HepG2 (cell line): ENCODE results near the gene TM4SF1. TPM values are rescaled to one million over a fixed set of nuclear protein-coding genes. Genes with fewer than 3 reads are reported as not detected.
A peak's percentile ranks its signal among the peaks of the same experiment; 100 is the strongest.

Source experiments
- AKNA ChIP-seq: sonication (generic); formaldehyde crosslinking; IDR thresholded peaks from 2 replicates; pipeline ENCODE4 v1.4.0; 2020; ENCODE audit warnings: missing genetic modification reagents, borderline replicate concordance
- ATF1 ChIP-seq: IDR thresholded peaks from 2 replicates; pipeline ENCODE4 v1.6.1; 2016; ENCODE audit warnings: mild to moderate bottlenecking, control low read depth
- DZIP1 ChIP-seq: sonication (generic); formaldehyde crosslinking; IDR thresholded peaks from 2 replicates; pipeline ENCODE4 v1.5.0; 2020; ENCODE audit warnings: mild to moderate bottlenecking, missing genetic modification reagents
- GATA4 ChIP-seq: sonication (generic); IDR thresholded peaks from 2 replicates; pipeline ENCODE4 v1.6.1; 2016; ENCODE audit warnings: antibody characterized with exemption, low read depth, borderline replicate concordance
- KLF11 ChIP-seq: IDR thresholded peaks from 2 replicates; pipeline ENCODE4 v1.6.1; 2016; ENCODE audit warnings: missing compliant biosample characterization
- PCBP2 ChIP-seq: fragments of 200-400 bp; formaldehyde crosslinking; optimal IDR thresholded peaks from 2 replicates; pipeline ENCODE3; 2018; ENCODE audit warnings: low read length, low read depth; ENCODE audit not compliant: poor library complexity, severe bottlenecking
- SRF ChIP-seq: IDR thresholded peaks from 2 replicates; pipeline ENCODE4 v1.6.1; 2011; ENCODE audit warnings: mild to moderate bottlenecking, low read depth, low read length, moderate library complexity
- SRSF4 ChIP-seq: fragments of 200-400 bp; formaldehyde crosslinking; IDR thresholded peaks from one replicate; pipeline ENCODE4 v1.6.1; 2018; ENCODE audit warnings: mild to moderate bottlenecking, low read depth, low read length, moderate library complexity; ENCODE audit not compliant: poor library complexity, severe bottlenecking
- SRY ChIP-seq: sonication (generic); formaldehyde crosslinking; IDR thresholded peaks from 2 replicates; pipeline ENCODE4 v1.8.0; 2022; ENCODE audit warnings: mild to moderate bottlenecking, missing genetic modification reagents
- THAP11 ChIP-seq: IDR thresholded peaks from 2 replicates; pipeline ENCODE4 v1.6.1; 2016; ENCODE audit warnings: missing biosample characterization, missing genetic modification reagents
- ZKSCAN8 ChIP-seq: IDR thresholded peaks from 2 replicates; pipeline ENCODE4 v1.6.1; 2016; ENCODE audit warnings: borderline replicate concordance, missing genetic modification reagents, missing compliant biosample characterization
- ZNF543 ChIP-seq: sonication (generic); formaldehyde crosslinking; IDR thresholded peaks from 2 replicates; pipeline ENCODE4 v1.4.0; 2020; ENCODE audit warnings: mild to moderate bottlenecking, missing genetic modification reagents
- ZNF574 ChIP-seq: sonication (generic); formaldehyde crosslinking; IDR thresholded peaks from 2 replicates; pipeline ENCODE4 v1.4.0; 2020; ENCODE audit warnings: missing genetic modification reagents
- ZNF652 ChIP-seq: IDR thresholded peaks from 2 replicates; pipeline ENCODE4 v1.6.1; 2016; ENCODE audit warnings: low read depth, borderline replicate concordance
- ZNF687 ChIP-seq: sonication (generic); formaldehyde crosslinking; IDR thresholded peaks from 2 replicates; pipeline ENCODE4 v1.5.1; 2020; ENCODE audit warnings: mild to moderate bottlenecking, missing genetic modification reagents, moderate library complexity
- ZSCAN30 ChIP-seq: sonication (generic); formaldehyde crosslinking; IDR thresholded peaks from 2 replicates; pipeline ENCODE4 v1.5.0; 2020; ENCODE audit warnings: mild to moderate bottlenecking, missing genetic modification reagents
- polyA plus RNA-seq, 8 experiments: library from polyadenylated mRNA; depleted of rRNA in 3 of 8; stranded (reverse) in 7 of 8; unstranded in 1 of 8; fragments of >200 nt; fragmentation: Illumina TruSeq in 4 of 8; extraction: Trizol in 4 of 8; gene quantifications; 2 replicates each; pipeline versions ENCODE4 v1.2.1 to v1.2.3, GENCODE V29; 2011 to 2016; ENCODE audit warnings: low read depth in 4 of 8, missing spikeins in 1 of 8, mixed read lengths in 1 of 8; ENCODE audit not compliant: insufficient read depth in 1 of 8
- total RNA-seq, 5 experiments: library from RNA; depleted of rRNA; stranded (reverse); fragments of >200 nt; fragmentation: Illumina TruSeq; extraction: Trizol; gene quantifications; 2 replicates each; pipeline ENCODE4 v1.2.3, GENCODE V29; 2016; ENCODE audit warnings: low read depth in 1 of 5

TM4SF1 gene
- total and polyA plus RNA-seq, 2 of the 13 experiments (the other 11 are each of a cell fraction or from before 2014, with no cell fraction given), result 431 to 1,359 TPM

GRCh38 chr3:149386299-149386606 is 8.8 kb upstream of the TM4SF1 start (continued):
- no peak for TF ChIP-seq DZIP1 (CRISPR knock-in tag)
- peak; percentile 24 for TF ChIP-seq SRSF4
- no peak for TF ChIP-seq ATF1 (CRISPR knock-in tag)
- no peak for TF ChIP-seq KLF11
- TF ChIP-seq AKNA (CRISPR knock-in tag), result no peak
- TF ChIP-seq ZNF574, result no peak
- TF ChIP-seq ZKSCAN8 (CRISPR knock-in tag), result peak; percentile 8; the same call in 1 of the 2 replicates
- no peak for TF ChIP-seq ZSCAN30 (CRISPR knock-in tag)
- TF ChIP-seq THAP11 (CRISPR knock-in tag), result no peak
- TF ChIP-seq ZNF652 (CRISPR knock-in tag), result no peak
- TF ChIP-seq ZNF687 (CRISPR knock-in tag), result no peak
- TF ChIP-seq GATA4, result no peak
- no peak for TF ChIP-seq SRY (CRISPR knock-in tag)
- TF ChIP-seq PCBP2, result no peak
- TF ChIP-seq ZNF543 (CRISPR knock-in tag), result no peak
- TF ChIP-seq SRF, result no peak
